NCI-H2107 treated with DMSO at 0.1 percent for 48 hours (cell line): ENCODE results near the gene TCF7L1.
"Not testable (repeated sequence)": the region's sequence is repeated elsewhere in the genome, so short reads cannot be mapped to it uniquely, and the experiment has no call there.

Experiments
- DNase-seq: peaks from one replicate; lab custom pipeline; 2025; ENCODE audit not compliant: unreplicated experiment; lab: John Stamatoyannopoulos, UW

TCF7L1 gene

GRCh38 chr2:85276571-85277118, 143.5 kb downstream of the TCF7L1 start:
- DNase-seq, result no peak

- no peak for DNase-seq
These were observed 144.4 kb downstream of the TCF7L1 start for GRCh38 chr2:85277416-85278158.

GRCh38 chr2:85278361-85278760, 145.2 kb downstream of the TCF7L1 start:
- DNase-seq, result no peak

GRCh38 chr2:85281553-85281952, 148.4 kb downstream of the TCF7L1 start:
- DNase-seq, result no peak

GRCh38 chr2:85282914-85283313, 149.7 kb downstream of the TCF7L1 start:
- no peak for DNase-seq

GRCh38 chr2:85283641-85284040, 150.4 kb downstream of the TCF7L1 start:
- DNase-seq, result no peak

- no peak for DNase-seq
These were observed 153.7 kb downstream of the TCF7L1 start for GRCh38 chr2:85286918-85287317.

GRCh38 chr2:85287721-85288120, 154.5 kb downstream of the TCF7L1 start:
- no peak for DNase-seq

GRCh38 chr2:85288244-85288725, 155.1 kb downstream of the TCF7L1 start:
- DNase-seq, result no peak

GRCh38 chr2:85291425-85292023, 158.3 kb downstream of the TCF7L1 start:
- DNase-seq, result no peak

GRCh38 chr2:85302121-85302520, 168.9 kb downstream of the TCF7L1 start:
- no peak for DNase-seq

GRCh38 chr2:85303780-85304531, 170.8 kb downstream of the TCF7L1 start:
- DNase-seq, result no peak

GRCh38 chr2:85307527-85307897, 174.3 kb downstream of the TCF7L1 start:
- no peak for DNase-seq

GRCh38 chr2:85308201-85308600, 175.0 kb downstream of the TCF7L1 start:
- no peak for DNase-seq

- peak; percentile 26 for DNase-seq
These were observed 175.8 kb downstream of the TCF7L1 start for GRCh38 chr2:85308896-85309555.

- DNase-seq, result no peak
These were observed 176.6 kb downstream of the TCF7L1 start for GRCh38 chr2:85309699-85310321.

- DNase-seq, result no peak
These were observed 177.1 kb downstream of the TCF7L1 start for GRCh38 chr2:85310330-85310729.

- DNase-seq, result no peak
These were observed 179.2 kb downstream of the TCF7L1 start for GRCh38 chr2:85312404-85312803.

- no peak for DNase-seq
These were observed 181.7 kb downstream of the TCF7L1 start for GRCh38 chr2:85314884-85315242.

- not testable (repeated sequence) for DNase-seq
These were observed 182.7 kb downstream of the TCF7L1 start for GRCh38 chr2:85315921-85316320.
